ENCODE measurements around the gene RNF145.

Gene RNF145

DNA sequence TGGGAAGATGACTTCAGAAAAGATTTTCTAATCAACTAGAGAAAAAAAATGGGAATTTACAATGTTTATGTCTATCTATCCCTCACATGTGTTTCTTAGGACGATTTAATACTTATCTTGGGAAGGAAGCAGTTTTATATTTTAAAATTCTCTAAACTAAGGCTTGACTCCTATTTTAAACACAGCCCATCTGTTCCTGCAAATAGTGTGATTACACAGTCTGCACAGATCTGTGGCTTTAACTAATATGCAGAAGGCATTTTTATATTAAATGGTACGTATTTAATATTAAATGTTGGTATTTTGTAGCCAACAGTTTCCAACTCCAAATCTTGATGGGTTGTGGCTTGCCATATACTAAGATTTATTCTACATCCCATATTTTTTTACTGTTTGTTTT, 56.5 kb downstream of the RNF145 start:
- H3K4me2 ChIP-seq (ENCODE audit: low read depth, low read length, poor library complexity, severe bottlenecking), result no peak overlapping the region
- H3K9me3 ChIP-seq (ENCODE audit: insufficient read depth, low read length), result no peaks in the 10 kb centered on the region
- no peaks in the 10 kb centered on the region for H3K79me2 ChIP-seq (ENCODE audit: insufficient read depth, low read length)
- H2AFZ ChIP-seq (ENCODE audit: low read depth, low read length, severe bottlenecking), result no peak overlapping the region
- peaks cover 5% of the 10 kb centered on the region; the same call in 1 of the 2 replicates for H3F3A ChIP-seq (ENCODE audit: insufficient read depth)
- no peak overlapping the region for H3K4me3 ChIP-seq (ENCODE audit: insufficient read depth, low read length, poor library complexity, severe bottlenecking)
- no peak overlapping the region for H3K27ac ChIP-seq (ENCODE audit: low read depth, low read length)
- no peaks in the 10 kb centered on the region for H4K20me1 ChIP-seq (ENCODE audit: low read depth, low read length)
- no peak overlapping the region for H3K9ac ChIP-seq (ENCODE audit: low read length)
- no peaks in the 10 kb centered on the region for H3K36me3 ChIP-seq (ENCODE audit: low read length)
- TF ChIP-seq EZH2phosphoT487 (conservative IDR thresholded peaks at IDR 0.05; ENCODE audit: low read length) (no peak), CTCF (IDR thresholded peaks at IDR 0.05; ENCODE audit: insufficient read depth, low read length, poor library complexity, severe bottlenecking) (no peak)
- no peaks in the 10 kb centered on the region for H3K9me2 ChIP-seq (replicated peaks; ENCODE audit: insufficient read depth, low read length)
- no peaks in the 10 kb centered on the region for H3K27me3 ChIP-seq (ENCODE audit: low read length)

- no peaks in the 10 kb centered on the region for H3F3A ChIP-seq (ENCODE audit: insufficient read depth)
- H2AFZ ChIP-seq (ENCODE audit: low read depth, low read length, severe bottlenecking), result no peak overlapping the region
- no peaks in the 10 kb centered on the region for H3K27me3 ChIP-seq (ENCODE audit: low read length)
- TF ChIP-seq EZH2phosphoT487 (conservative IDR thresholded peaks at IDR 0.05; ENCODE audit: low read length), result no peak
- no peak for TF ChIP-seq CTCF (IDR thresholded peaks at IDR 0.05; ENCODE audit: insufficient read depth, low read length, poor library complexity, severe bottlenecking)
- no peaks in the 10 kb centered on the region for H4K20me1 ChIP-seq (ENCODE audit: low read depth, low read length)
- H3K4me3 ChIP-seq (ENCODE audit: insufficient read depth, low read length, poor library complexity, severe bottlenecking), result no peak overlapping the region
- H3K4me2 ChIP-seq (ENCODE audit: low read depth, low read length, poor library complexity, severe bottlenecking), result no peak overlapping the region
- H3K9ac ChIP-seq (ENCODE audit: low read length), result no peak overlapping the region
- H3K9me2 ChIP-seq (replicated peaks; ENCODE audit: insufficient read depth, low read length), result no peaks in the 10 kb centered on the region
- H3K9me3 ChIP-seq (ENCODE audit: insufficient read depth, low read length), result no peaks in the 10 kb centered on the region
- no peaks in the 10 kb centered on the region for H3K36me3 ChIP-seq (ENCODE audit: low read length)
- H3K27ac ChIP-seq (ENCODE audit: low read depth, low read length), result no peak overlapping the region
- no peaks in the 10 kb centered on the region for H3K79me2 ChIP-seq (ENCODE audit: insufficient read depth, low read length)
Measured at GRCh38 chr5:159149085-159149484, 60.3 kb downstream of the RNF145 start.

- no peaks in the 10 kb centered on the region for H3F3A ChIP-seq (ENCODE audit: insufficient read depth)
- H4K20me1 ChIP-seq (ENCODE audit: low read depth, low read length), result no peaks in the 10 kb centered on the region
- no peak overlapping the region for H3K9ac ChIP-seq (ENCODE audit: low read length)
- TF ChIP-seq CTCF (IDR thresholded peaks at IDR 0.05; ENCODE audit: insufficient read depth, low read length, poor library complexity, severe bottlenecking) (no peak), EZH2phosphoT487 (conservative IDR thresholded peaks at IDR 0.05; ENCODE audit: low read length) (no peak)
- H3K4me2 ChIP-seq (ENCODE audit: low read depth, low read length, poor library complexity, severe bottlenecking), result no peak overlapping the region
- H3K79me2 ChIP-seq (ENCODE audit: insufficient read depth, low read length), result no peaks in the 10 kb centered on the region
- no peak overlapping the region for H3K27ac ChIP-seq (ENCODE audit: low read depth, low read length)
- no peak overlapping the region for H2AFZ ChIP-seq (ENCODE audit: low read depth, low read length, severe bottlenecking)
- no peaks in the 10 kb centered on the region for H3K9me2 ChIP-seq (replicated peaks; ENCODE audit: insufficient read depth, low read length)
- no peak overlapping the region for H3K4me3 ChIP-seq (ENCODE audit: insufficient read depth, low read length, poor library complexity, severe bottlenecking)
- H3K36me3 ChIP-seq (ENCODE audit: low read length), result no peaks in the 10 kb centered on the region
- H3K9me3 ChIP-seq (ENCODE audit: insufficient read depth, low read length), result no peaks in the 10 kb centered on the region
- H3K27me3 ChIP-seq (ENCODE audit: low read length), result no peaks in the 10 kb centered on the region
Measured at GRCh38 chr5:159147976-159148375, 61.4 kb downstream of the RNF145 start.

All from SU-DHL-6 (cell line).